ENCODE results near the gene SWI5. TPM values are rescaled to one million over a fixed set of nuclear protein-coding genes. Genes with fewer than 3 reads are reported as not detected.

The SWI5 gene
- total and polyA plus RNA-seq, 9 of the 15 experiments (the other 6 are each of a cell fraction or from before 2014, with no cell fraction given): 62.8 to 133 (median 95.9) TPM

DNA sequence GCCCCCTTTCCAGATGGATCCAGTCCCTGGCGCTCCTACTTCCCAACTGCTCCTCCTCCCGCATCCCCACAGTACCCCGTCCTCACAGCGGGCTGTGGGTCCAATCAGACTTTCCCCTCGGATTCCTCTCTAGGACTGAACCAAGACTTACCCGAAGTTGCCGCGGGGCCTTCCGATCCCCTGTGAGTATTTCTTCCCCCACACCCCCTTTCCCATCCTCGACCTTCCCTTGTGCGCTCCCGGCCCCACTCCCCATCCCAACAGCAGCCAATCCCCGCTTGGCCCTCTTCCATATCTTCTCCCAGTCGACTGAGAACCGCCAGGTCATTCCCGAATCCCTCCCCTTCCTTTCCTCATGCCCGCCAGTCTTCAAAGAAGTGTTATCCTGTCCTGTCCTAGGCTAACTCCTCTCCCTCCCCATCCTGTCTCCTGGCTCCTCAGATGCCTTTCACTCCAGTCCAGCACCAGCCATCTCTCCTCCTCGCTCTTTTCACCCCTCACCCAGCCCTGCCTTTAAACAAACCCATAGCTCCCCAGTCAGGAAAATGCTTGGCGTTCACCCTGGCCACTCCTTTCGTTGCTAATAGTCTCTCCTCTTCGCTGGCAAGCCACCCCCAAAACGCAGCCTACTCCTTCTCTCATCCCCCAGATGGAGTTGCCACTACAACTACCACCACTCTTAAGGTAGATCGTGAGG lies 646 bp downstream of the SWI5 start (continued):
- TF ChIP-seq E2F6 (IDR thresholded peaks at IDR 0.05; ENCODE audit: borderline replicate concordance in 1 of 2, extremely low read depth in 1 of 2, insufficient read depth in 1 of 2, insufficient read length in 1 of 2, low read depth in 1 of 2, low read length in 1 of 2, poor library complexity in 1 of 2, severe bottlenecking in 1 of 2) (no peak), U2AF2 (optimal IDR thresholded peaks at IDR 0.05; ENCODE audit: low read depth, low read length) (no peak), ZNF165 (CRISPR knock-in tag; IDR thresholded peaks at IDR 0.05; ENCODE audit: borderline replicate concordance) (0 out of 2 replicates have a peak, but pooled peaks have one; percentile 47), NR4A1 (CRISPR knock-in tag; IDR thresholded peaks at IDR 0.05) (no peak), NR4A1 (tag; IDR thresholded peaks at IDR 0.05) (no peak), CBFA2T2 (conservative IDR thresholded peaks at IDR 0.05) (no peak), ZBED1 (IDR thresholded peaks at IDR 0.05) (no peak), SMAD4 (CRISPR knock-in tag; conservative IDR thresholded peaks at IDR 0.05) (no peak; the same call in 1 of the 2 replicates), MLLT1 (IDR thresholded peaks at IDR 0.05) (no peak), FOSL1 (tag; conservative IDR thresholded peaks at IDR 0.05) (no peak), ZNF79 (CRISPR knock-in tag; IDR thresholded peaks at IDR 0.05; ENCODE audit: low read depth) (0 out of 2 replicates have a peak, but pooled peaks have one; percentile 5), IRF2 (CRISPR knock-in tag; IDR thresholded peaks at IDR 0.05) (no peak), ZNF668 (CRISPR knock-in tag; IDR thresholded peaks at IDR 0.05) (peak; percentile 24; the same call in 1 of the 2 replicates), XRCC3 (IDR thresholded peaks at IDR 0.05) (no peak)
- TF ChIP-seq, protein P1, sequence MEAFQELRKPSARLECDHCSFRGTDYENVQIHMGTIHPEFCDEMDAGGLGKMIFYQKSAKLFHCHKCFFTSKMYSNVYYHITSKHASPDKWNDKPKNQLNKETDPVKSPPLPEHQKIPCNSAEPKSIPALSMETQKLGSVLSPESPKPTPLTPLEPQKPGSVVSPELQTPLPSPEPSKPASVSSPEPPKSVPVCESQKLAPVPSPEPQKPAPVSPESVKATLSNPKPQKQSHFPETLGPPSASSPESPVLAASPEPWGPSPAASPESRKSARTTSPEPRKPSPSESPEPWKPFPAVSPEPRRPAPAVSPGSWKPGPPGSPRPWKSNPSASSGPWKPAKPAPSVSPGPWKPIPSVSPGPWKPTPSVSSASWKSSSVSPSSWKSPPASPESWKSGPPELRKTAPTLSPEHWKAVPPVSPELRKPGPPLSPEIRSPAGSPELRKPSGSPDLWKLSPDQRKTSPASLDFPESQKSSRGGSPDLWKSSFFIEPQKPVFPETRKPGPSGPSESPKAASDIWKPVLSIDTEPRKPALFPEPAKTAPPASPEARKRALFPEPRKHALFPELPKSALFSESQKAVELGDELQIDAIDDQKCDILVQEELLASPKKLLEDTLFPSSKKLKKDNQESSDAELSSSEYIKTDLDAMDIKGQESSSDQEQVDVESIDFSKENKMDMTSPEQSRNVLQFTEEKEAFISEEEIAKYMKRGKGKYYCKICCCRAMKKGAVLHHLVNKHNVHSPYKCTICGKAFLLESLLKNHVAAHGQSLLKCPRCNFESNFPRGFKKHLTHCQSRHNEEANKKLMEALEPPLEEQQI (IDR thresholded peaks at IDR 0.05): no peak
- TF ChIP-seq, protein P2, sequence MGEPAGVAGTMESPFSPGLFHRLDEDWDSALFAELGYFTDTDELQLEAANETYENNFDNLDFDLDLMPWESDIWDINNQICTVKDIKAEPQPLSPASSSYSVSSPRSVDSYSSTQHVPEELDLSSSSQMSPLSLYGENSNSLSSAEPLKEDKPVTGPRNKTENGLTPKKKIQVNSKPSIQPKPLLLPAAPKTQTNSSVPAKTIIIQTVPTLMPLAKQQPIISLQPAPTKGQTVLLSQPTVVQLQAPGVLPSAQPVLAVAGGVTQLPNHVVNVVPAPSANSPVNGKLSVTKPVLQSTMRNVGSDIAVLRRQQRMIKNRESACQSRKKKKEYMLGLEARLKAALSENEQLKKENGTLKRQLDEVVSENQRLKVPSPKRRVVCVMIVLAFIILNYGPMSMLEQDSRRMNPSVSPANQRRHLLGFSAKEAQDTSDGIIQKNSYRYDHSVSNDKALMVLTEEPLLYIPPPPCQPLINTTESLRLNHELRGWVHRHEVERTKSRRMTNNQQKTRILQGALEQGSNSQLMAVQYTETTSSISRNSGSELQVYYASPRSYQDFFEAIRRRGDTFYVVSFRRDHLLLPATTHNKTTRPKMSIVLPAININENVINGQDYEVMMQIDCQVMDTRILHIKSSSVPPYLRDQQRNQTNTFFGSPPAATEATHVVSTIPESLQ (CRISPR knock-in tag; IDR thresholded peaks at IDR 0.05): no peak
